ENCODE data around the gene LRRC73.
"Not testable (repeated sequence)": the region's sequence is repeated elsewhere in the genome, so short reads cannot be mapped to it uniquely, and the experiment has no call there.

The LRRC73 gene

GRCh38 chr6:43509984-43510826 is at the start of gene LRRC73:
LRRC73 (minus strand) TSS chr6:43510346; CDS start chr6:43509785, 561 bp downstream.
- intact Hi-C loops (cut with DNase I), result loop anchor here (10.0 kb wide), 1 partner anchor 245 kb away; no protein-coding TSS in a partner anchor
- DNase-seq, result peak; percentile 79 to 98 (median 88)

GRCh38 chr6:43559328-43559727 is 49.2 kb upstream of the LRRC73 start:
- intact Hi-C loops (cut with DNase I), result no loop called here
- DNase-seq, result no peak

GRCh38 chr6:43557620-43558019 is 47.5 kb upstream of the LRRC73 start:
- DNase-seq; intact Hi-C loops (cut with DNase I): not testable (repeated sequence)

GRCh38 chr6:43547222-43547621 is 37.1 kb upstream of the LRRC73 start:
- intact Hi-C loops (cut with DNase I), result no loop called here
- DNase-seq, result no peak

GRCh38 chr6:43544461-43544860 is 34.3 kb upstream of the LRRC73 start:
- intact Hi-C loops (cut with DNase I), result no loop called here
- DNase-seq, result no peak

- no peak for DNase-seq
- intact Hi-C loops (cut with DNase I), result no loop called here
These were observed 31.8 kb upstream of the LRRC73 start for GRCh38 chr6:43541774-43542471.

GRCh38 chr6:43540507-43540906 is 30.4 kb upstream of the LRRC73 start:
- intact Hi-C loops (cut with DNase I), result no loop called here
- DNase-seq, result no peak

GRCh38 chr6:43539409-43539808 is 29.3 kb upstream of the LRRC73 start:
- DNase-seq; intact Hi-C loops (cut with DNase I): not testable (repeated sequence)

- intact Hi-C loops (cut with DNase I); DNase-seq: not testable (repeated sequence)
These were observed 28.8 kb upstream of the LRRC73 start for GRCh38 chr6:43538986-43539385.

- intact Hi-C loops (cut with DNase I), result no loop called here
- DNase-seq, result no peak
These were observed 22.1 kb upstream of the LRRC73 start for GRCh38 chr6:43532201-43532600.

- peak in 1 of 10 donors; percentile 23 for DNase-seq
- intact Hi-C loops (cut with DNase I), result no loop called here
These were observed 14.4 kb upstream of the LRRC73 start for GRCh38 chr6:43524483-43524961.

- DNase-seq, result peak in 1 of 10 donors; percentile 70
- intact Hi-C loops (cut with DNase I), result no loop called here
These were observed 13.1 kb upstream of the LRRC73 start for GRCh38 chr6:43523284-43523683.

- intact Hi-C loops (cut with DNase I), result no loop called here
- peak in 1 of 10 donors; percentile 35 for DNase-seq
These were observed 12.6 kb upstream of the LRRC73 start for GRCh38 chr6:43522547-43523261.

GRCh38 chr6:43521836-43522235 is 11.7 kb upstream of the LRRC73 start:
- intact Hi-C loops (cut with DNase I), result no loop called here

GRCh38 chr6:43520097-43520496 is 10.0 kb upstream of the LRRC73 start:
- intact Hi-C loops (cut with DNase I), result no loop called here
- peak in 2 of 10 donors; percentile 16 to 17 for DNase-seq

More at GRCh38 chr6:43521836-43522235, 11.7 kb upstream of the LRRC73 start:
- DNase-seq, result peak in 2 of 10 donors; percentile 12 to 16

GRCh38 chr6:43517505-43518357 is 7.6 kb upstream of the LRRC73 start:
- DNase-seq, result no peak
- intact Hi-C loops (cut with DNase I), result loop anchor here (5.0 kb wide), 2 partner anchors 60 to 150 kb away; partner anchors contain the start of genes POLH, XPO5 and ZNF318

GRCh38 chr6:43516697-43517504 is 6.8 kb upstream of the LRRC73 start, which contains the start of the genes POLR1C and YIPF3:
POLR1C (plus strand) TSS chr6:43517089; CDS start chr6:43517110, 21 bp downstream.
YIPF3 (minus strand) TSS chr6:43516926; CDS start chr6:43516807, 119 bp downstream.
- DNase-seq, result peak; percentile 92 to 99 (median 98)

GRCh38 chr6:43516367-43516696 is 6.2 kb upstream of the LRRC73 start:
- intact Hi-C loops (cut with DNase I), result loop anchor here (5.0 kb wide), 2 partner anchors 61 to 149 kb away; partner anchors contain the start of genes POLH, XPO5 and ZNF318
- DNase-seq, result no peak

More at GRCh38 chr6:43516697-43517504, 6.8 kb upstream of the LRRC73 start, which contains the start of the genes POLR1C and YIPF3:
- intact Hi-C loops (cut with DNase I), result loop anchor here (5.0 kb wide), 2 partner anchors 60 to 150 kb away; partner anchors contain the start of genes POLH, XPO5 and ZNF318

Measured in posterior cingulate gyrus (tissue), 11 donors.